Uterus (tissue), 4 donors: ENCODE results near the gene TEX51. TPM values are rescaled to one million over a fixed set of nuclear protein-coding genes. Genes with fewer than 3 reads are reported as not detected.

Source experiments
- DNase-seq, 2 donors: peaks; one replicate each; pipeline ENCODE4 v3.0.0-alpha.2; 2019 to 2020
- H3K27ac ChIP-seq, 2 donors: fragments of 200-600 bp; sonication (generic); 1 replicate in 1 of 2; 2 replicates in 1 of 2; pipeline ENCODE4 v1.5.1; 2016 to 2018
- H3K27me3 ChIP-seq, 2 donors: fragments of 200-600 bp; sonication (generic); one replicate each; pipeline ENCODE4 v1.5.1; 2018 to 2019; ENCODE audit warnings: control low read depth in 1 of 2
- H3K36me3 ChIP-seq, 2 donors: fragments of 200-600 bp; sonication (generic); one replicate each; pipeline ENCODE4 v1.5.1; 2019; ENCODE audit warnings: control low read depth in 1 of 2
- H3K4me1 ChIP-seq, 2 donors: fragments of 200-600 bp; sonication (generic); one replicate each; pipeline ENCODE4 v1.5.1; 2018 to 2019; ENCODE audit warnings: control low read depth in 1 of 2
- H3K4me3 ChIP-seq, 2 donors: fragments of 200-600 bp; sonication (generic); 1 replicate in 1 of 2; 2 replicates in 1 of 2; pipeline ENCODE4 v1.5.1; 2018 to 2019; ENCODE audit warnings: mild to moderate bottlenecking in 1 of 2
- H3K9me3 ChIP-seq, 2 donors: fragments of 200-600 bp; sonication (generic); one replicate each; pipeline ENCODE4 v1.5.1; 2019; ENCODE audit warnings: control low read depth in 1 of 2
- CTCF ChIP-seq, 4 experiments: fragments of 200-600 bp in 2 of 4; fragments of 450-650 bp in 2 of 4; sonication (generic) in 2 of 4; IDR thresholded peaks; one replicate each; pipeline ENCODE4 v1.5.1; 2016 to 2019; ENCODE audit warnings: antibody characterized with exemption in 4 of 4, mild to moderate bottlenecking in 2 of 4, moderate library complexity in 1 of 4
- POLR2A ChIP-seq, 2 donors: fragments of 450-650 bp; IDR thresholded peaks; one replicate each; pipeline ENCODE4 v1.6.1; 2016; ENCODE audit warnings: antibody characterized with exemption in 2 of 2, mild to moderate bottlenecking in 1 of 2, moderate library complexity in 1 of 2
- intact Hi-C: fragments of 100-400 bp; cut with DNase I; formaldehyde crosslinking; loops from one replicate; pipeline ENCODE4 v1.15.1; 2023; ENCODE audit warnings: low total_unique reads
- total RNA-seq, 4 donors: library from RNA; depleted of rRNA in 3 of 4; stranded (reverse); fragments of >200 nt in 3 of 4; gene quantifications; one replicate each; pipeline versions ENCODE4 v1.1.0 to v1.2.4, GENCODE V29; 2014 to 2023
- donor health status: DM: yes; HTN: yes; CAD: no.

Gene TEX51
- total RNA-seq, 4 donors from 2014 or later, result not detected

GRCh38 chr2:126930970-126931590, 32.4 kb downstream of the TEX51 start:
- no peaks in the 10 kb centered on the region for H3K36me3 ChIP-seq
- intact Hi-C loops, result no loop called here
- no peak overlapping the region for H3K27ac ChIP-seq
- no peak for TF ChIP-seq POLR2A (IDR thresholded peaks at IDR 0.05)
- TF ChIP-seq CTCF (IDR thresholded peaks at IDR 0.05), result no peak
- no peaks in the 10 kb centered on the region for H3K4me1 ChIP-seq
- H3K27me3 ChIP-seq, result no peaks in the 10 kb centered on the region
- H3K9me3 ChIP-seq, result no peaks in the 10 kb centered on the region
- H3K4me3 ChIP-seq, result no peak overlapping the region
- no peak for DNase-seq

- intact Hi-C loops, result no loop called here
- TF ChIP-seq POLR2A (IDR thresholded peaks at IDR 0.05) (no peak), CTCF (IDR thresholded peaks at IDR 0.05) (no peak)
- Histone ChIP-seq H3K9me3 (no peaks in the 10 kb centered on the region), H3K36me3 (no peaks in the 10 kb centered on the region), H3K27ac (no peak overlapping the region), H3K4me3 (no peak overlapping the region), H3K27me3 (no peaks in the 10 kb centered on the region), H3K4me1 (no peaks in the 10 kb centered on the region)
- no peak for DNase-seq
Measured at GRCh38 chr2:126932529-126932928, 33.8 kb downstream of the TEX51 start.

GRCh38 chr2:126932966-126933710, 34.4 kb downstream of the TEX51 start:
- H3K9me3 ChIP-seq, result no peaks in the 10 kb centered on the region
- no peaks in the 10 kb centered on the region for H3K4me1 ChIP-seq
- intact Hi-C loops, result no loop called here
- no peak overlapping the region for H3K27ac ChIP-seq
- no peak overlapping the region for H3K4me3 ChIP-seq
- no peak for DNase-seq
- TF ChIP-seq CTCF (IDR thresholded peaks at IDR 0.05), result no peak
- TF ChIP-seq POLR2A (IDR thresholded peaks at IDR 0.05), result no peak
- no peaks in the 10 kb centered on the region for H3K27me3 ChIP-seq
- no peaks in the 10 kb centered on the region for H3K36me3 ChIP-seq

GRCh38 chr2:126933711-126934091, 35.0 kb downstream of the TEX51 start:
- no peak overlapping the region for H3K4me3 ChIP-seq
- no peak overlapping the region for H3K27ac ChIP-seq
- no peak for DNase-seq
- H3K27me3 ChIP-seq, result no peaks in the 10 kb centered on the region
- intact Hi-C loops, result no loop called here
- no peaks in the 10 kb centered on the region for H3K4me1 ChIP-seq
- no peaks in the 10 kb centered on the region for H3K9me3 ChIP-seq
- no peak for TF ChIP-seq POLR2A (IDR thresholded peaks at IDR 0.05)
- no peak for TF ChIP-seq CTCF (IDR thresholded peaks at IDR 0.05)
- no peaks in the 10 kb centered on the region for H3K36me3 ChIP-seq

- intact Hi-C loops, result no loop called here
- TF ChIP-seq CTCF (IDR thresholded peaks at IDR 0.05), result no peak
Measured at GRCh38 chr2:126934809-126935208, 36.1 kb downstream of the TEX51 start.

More at GRCh38 chr2:126934809-126935208, 36.1 kb downstream of the TEX51 start:
- Histone ChIP-seq H3K4me3 (no peak overlapping the region), H3K9me3 (no peaks in the 10 kb centered on the region), H3K4me1 (no peaks in the 10 kb centered on the region), H3K27me3 (no peaks in the 10 kb centered on the region), H3K27ac (no peak overlapping the region), H3K36me3 (no peaks in the 10 kb centered on the region)
- DNase-seq, result no peak
